ENCODE measurements around the gene KCNQ1OT1.
A peak's percentile ranks its signal among the peaks of the same experiment; 100 is the strongest.

Gene KCNQ1OT1

DNA sequence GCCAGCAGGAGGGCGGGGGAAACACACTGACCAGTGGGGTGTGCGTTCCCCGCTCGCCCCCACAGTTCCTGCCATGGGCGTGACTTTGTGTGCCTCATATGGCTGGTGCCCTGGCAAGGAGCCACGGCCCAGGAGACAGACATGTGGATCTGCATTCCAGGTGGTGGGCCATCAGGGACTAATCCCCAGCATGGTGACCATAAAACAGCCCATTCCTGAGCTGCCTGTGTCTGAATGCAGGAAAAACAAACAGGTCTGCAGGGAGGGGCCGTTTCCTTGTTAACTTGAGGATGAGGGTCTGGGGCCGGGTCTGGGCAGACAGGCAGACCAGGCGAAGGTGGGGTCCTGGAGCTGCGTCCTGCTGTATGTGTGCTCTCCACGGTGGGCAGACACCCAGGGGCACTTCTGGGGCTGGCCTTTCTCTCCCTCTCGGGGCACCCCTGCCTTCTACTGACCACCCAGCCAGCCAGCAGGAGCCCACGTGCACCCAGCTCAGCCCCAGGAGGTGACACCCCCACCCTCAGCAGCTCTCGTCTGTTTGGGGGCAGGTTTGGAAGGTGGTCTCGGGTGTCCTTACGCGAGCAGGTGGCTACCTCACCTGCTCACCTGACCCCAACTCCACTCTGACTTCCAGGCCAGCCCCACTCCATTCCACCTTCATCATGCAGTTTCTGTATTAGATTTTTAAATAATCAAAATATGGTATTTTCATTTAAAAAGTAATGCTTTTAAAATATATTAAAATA is 120.3 kb downstream of the KCNQ1OT1 start:
- DNase-seq = no peak

DNA sequence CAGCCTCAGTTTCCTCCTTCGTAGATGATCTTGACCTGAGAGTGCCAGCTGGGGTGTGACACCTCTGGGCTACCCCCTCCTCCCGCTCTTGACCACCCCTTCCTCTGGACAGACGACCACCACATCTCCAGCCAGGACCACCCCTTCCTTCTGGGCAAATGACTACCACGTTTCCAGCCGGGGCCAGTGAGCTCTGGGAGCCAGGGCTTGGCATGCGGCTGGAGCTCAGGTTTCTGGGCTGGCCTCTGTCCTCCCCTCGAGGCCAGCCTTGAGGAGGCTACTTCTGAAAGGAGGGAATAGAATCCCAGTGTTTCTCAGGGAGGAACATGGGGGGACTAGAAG is 120.9 kb downstream of the KCNQ1OT1 start:
- DNase-seq = no peak

DNA sequence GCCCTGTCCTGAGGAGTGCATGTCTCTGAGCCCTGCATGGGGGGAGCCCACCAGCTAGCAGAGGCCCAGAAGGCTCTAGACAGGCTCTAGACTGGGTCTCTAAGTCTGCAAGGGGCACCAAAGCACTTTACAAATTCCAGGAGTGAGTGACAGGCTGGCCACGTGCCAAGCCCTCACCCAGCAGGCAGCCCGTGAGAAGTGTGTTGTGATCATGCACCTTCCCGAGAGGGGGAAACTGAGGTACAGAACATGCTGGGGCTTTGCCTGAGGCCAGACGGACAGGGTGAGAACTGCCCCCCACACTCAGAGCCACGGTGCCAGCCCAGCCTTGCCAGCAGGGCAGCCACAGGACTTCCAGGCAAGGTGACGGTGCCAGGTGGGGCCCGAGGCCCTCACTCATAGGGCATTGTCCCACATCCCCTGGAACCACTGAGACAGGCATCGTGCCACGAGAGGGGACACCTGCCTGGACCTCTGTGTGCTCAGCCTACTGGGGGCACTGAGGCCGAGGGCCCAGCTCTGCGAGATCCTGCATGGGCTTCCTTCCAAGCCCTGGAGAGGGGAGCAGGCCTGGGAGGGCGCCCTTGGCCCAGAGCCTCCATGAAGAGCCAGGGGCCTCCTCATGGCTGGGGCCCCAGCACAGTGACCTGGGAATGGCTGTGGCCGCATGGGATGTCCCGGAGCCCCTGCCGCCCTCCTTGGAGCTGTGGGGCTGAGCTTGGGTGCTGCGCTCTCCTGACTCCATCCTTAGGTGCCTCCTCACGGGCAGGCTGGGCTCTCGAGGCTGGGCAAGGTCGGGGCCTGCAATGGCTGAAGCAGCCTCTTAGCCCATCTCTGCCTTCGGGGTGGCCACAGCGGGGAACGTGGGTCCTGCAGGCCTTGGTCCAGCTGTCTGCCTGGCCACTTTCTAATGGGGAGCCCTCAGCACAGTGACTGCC is 121.5 kb downstream of the KCNQ1OT1 start:
- no peak for DNase-seq

DNA sequence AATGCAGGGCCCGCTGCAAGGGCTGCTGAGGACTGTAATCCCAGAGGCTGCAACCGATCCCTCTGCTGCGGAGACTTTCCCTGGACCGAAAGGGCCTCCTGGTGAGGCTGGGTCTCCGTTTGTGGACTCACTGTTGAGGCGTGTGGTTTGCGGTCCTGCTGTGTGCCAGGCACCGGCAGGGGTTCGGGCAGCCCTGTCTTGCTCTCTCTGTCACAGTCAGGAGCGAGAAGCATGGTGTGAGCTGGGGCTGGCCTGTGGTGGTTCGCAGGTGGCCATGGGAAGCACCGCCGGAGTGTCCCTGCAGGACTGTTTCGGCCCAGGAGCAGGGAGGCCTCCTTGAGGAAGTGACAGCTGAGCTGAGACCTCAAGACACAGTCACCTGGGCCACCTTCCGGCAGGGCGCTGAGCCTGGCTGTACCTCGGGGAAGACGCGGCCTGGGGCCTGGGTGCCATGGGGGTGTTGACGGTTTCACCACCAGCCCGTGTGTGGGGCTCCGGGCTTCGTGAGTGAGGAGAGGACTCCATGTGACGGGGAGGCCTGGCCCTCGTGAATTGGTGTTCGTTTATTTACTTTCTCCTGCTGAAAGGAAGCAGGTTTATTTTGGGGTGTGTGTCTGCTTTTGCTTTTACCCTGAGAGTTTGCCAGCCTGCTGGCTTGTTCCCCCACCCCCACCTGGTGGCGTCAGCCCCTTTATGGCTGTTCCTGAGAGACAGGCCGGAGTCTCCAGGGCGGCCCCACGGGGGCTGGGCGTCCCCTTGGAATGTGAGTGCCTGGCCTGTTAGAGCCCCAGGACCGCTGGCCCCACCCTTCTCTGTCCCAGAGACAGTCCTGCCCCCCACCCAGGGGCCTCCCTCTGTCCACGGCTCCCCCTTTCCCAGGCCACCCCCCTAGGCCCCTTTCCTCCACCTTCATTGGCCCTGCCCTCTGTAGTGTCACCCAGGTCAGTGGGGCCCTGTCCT is 122.5 kb downstream of the KCNQ1OT1 start:
- DNase-seq = no peak

DNA sequence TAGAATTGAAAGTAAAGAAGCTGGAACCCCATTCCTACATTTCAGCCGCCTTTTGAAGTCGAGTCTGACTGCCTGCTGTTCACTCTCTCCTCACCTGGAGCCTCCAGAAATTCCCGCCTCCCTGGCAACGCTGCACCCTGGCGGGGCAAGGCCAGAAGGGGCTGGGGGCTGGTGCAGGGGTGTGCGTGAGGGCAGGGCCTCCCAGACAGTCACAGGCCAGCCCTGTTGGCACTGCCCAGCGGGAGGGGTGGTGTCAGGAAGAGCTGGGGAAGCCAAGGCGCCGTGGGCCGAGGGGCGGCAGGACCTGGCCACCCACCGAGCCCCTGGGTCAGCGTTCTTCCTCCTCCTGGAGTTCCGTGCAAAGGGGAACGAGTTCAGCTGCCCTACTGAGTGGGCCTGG is 123.2 kb downstream of the KCNQ1OT1 start:
- no peak for DNase-seq

DNA sequence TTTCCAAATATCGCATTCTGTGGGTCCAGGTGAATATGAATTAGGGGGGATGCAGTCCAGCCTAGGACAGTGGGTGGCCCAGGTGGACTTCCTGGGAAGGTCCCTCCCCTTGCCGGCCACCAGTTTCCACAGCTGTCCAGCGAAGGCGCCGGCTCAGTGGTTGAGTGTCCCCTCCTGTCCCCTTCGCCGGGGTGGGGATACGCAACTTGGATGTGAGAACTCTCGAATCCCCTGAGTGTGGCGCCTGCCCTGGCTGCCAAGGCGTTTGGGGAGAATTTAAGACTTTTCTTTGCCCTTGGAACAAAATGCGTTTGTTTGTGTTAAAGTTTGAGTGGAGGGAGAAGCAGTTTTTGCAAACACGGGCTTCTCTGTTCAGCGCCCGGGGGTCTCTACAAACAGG is 123.7 kb downstream of the KCNQ1OT1 start:
- no peak for DNase-seq

DNA sequence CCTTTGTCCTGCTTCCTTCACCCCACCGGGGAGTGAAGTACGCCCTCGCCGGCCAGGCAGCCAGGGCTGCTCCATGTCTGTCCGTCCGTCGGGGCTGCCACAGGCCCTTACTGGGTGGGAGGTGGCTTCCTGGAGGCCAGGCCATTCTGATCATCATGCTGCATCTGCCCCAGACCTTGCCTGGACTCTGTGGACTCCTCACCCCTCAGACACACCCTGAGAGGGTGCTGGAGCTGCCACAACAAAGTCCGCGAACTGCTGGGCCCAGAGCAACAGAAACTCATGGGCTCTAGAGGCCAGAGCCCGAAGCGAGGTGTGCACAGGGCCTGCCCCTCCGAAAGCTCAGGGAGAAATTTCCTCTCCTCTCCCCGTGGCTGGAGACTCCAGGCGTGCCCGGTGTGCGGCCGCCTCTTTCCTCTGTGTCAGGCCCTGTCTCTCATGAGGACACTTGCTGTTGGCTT is 124.2 kb downstream of the KCNQ1OT1 start:
- DNase-seq = no peak

DNA sequence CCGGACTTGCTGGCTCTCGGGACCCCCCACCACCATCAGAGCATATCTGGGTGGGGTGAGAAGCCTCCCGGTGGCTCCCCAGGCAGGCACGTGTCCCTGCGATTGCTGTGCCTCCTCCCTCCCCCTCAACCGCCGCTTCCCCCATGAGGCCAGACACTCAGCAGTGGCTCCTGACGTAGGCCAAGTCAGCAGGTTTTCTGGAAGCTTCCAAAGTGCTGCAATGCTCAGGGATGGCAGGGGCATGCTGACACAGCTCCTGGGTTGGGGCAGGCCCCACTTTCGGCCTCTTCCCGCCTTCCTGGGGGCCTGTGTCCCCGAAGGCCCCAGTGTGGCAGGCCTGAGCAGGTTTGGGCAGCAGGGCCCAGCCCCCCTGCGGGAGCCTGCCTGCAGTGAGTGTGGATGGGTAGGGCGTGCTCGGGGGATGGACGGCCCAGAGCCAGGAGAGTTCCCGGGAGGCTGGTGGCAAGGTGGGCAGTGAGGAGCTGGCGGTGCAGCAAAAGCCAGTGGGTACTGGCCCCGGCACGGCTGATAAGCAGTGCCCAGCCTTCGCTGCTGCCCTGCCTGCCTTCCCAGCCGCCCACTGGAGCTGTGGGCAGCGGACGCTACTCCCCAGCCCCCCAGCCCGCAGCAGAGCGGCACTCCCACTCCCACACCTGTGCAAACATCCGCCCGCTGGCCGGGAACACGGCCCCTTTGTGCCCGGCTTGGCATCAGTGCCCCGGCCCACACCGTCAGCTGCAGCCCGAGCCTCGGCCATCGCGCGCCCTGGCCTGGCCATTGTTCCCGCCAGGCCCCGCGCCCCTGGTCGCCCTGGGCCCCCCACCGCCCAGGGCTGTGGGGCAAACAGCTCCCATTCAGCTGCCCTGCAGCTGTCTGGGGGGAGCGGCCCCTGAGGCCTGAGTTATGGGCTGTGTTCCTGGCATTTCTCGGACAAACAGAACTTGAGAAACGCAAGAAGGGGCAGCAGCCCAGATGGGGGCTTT is 125.0 kb downstream of the KCNQ1OT1 start:
- peak; percentile 5 for DNase-seq

DNA sequence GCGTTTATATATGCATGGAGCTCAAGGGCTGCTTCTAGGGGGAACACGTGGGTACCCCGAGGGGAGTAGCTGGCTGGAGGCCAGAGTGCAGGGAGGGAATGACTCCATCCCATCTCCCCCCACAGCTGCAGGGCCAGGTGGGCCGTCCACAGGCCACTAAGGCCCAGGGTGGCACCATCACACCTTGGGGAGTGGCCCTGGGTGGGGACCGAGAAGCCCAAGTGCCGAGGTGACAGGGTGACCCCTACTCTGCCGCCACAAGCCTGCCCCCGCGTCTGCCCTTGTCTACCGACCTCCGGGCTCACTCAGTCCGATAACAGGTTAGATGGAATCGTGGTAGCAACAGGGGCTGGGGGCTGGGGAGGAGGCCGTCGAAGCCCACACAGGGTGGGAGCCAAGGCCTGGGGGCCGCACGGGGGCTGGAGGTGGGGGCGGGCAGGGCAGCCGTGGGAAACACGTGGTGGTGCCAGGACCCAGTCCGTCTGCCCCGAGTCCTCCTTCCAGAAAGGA is 125.7 kb downstream of the KCNQ1OT1 start:
- DNase-seq = no peak

DNA sequence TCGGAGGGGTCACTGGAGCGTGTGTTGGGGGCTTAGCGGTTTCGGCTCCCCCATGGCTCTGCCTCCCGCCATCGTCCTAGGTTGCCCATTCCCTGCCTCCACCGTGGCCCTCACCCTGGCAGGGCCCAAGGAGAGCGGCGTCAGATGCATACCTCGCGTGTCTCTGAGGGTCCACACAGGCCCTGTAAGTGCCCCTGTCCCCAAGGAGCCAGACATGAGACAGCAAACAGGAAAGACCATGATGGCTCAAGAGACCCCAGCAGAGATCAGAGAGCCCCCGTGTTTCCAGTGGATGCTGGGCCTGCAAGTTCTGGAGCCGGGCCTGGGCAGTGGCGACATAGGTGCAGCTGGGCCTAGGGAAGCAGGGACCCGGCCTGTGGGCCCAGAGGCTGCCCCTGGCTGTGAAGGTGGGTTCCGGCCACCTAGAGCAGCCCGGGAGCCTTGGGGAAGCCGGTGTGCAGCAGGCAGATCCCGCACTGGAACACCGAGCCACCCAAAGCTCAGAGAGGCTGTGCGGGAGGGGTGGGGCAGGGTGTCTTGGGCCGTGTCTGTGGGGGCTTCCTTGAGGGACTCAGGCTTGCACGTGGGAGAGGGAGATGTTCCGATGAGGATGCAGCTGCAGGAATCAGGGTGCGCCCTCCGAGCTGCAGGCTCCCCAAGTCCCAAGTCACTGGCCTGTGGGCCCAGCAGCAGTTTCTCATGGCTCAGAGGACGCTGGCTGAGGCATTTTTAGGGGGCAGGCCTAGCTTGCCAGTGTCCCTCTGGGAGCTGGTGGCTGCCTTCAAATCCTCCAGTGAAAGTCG is 126.4 kb downstream of the KCNQ1OT1 start:
- no peak for DNase-seq

DNA sequence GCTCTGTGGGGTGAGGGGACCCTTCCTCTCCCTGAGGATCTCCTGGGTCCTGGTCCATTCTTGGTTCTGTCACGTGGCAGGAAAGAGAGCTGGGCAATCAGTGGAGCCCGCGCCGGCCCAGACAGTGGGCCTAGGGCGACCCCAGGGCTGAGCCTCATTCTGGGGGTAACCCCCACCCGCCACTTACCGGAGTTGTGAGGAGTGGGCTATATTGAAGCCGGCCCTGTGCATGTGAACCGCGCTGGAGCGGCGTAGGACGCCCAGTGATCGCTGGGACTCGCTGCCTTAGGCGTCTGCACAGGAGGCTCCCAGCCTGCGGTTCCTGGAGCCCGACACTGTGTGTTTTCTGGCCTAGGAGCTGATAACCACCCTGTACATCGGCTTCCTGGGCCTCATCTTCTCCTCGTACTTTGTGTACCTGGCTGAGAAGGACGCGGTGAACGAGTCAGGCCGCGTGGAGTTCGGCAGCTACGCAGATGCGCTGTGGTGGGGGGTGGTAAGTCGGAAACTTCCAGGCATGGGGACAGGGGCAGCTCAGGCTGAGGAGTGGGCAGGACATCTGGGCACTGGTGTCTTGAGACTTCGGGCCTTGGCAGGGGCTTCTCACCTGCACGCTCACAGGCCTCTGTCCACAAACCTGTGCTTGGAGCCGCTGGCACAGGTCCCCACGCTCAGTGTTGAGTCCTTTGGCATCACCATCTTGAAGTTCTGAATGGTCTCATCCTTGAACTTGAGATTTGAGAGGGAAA is 127.1 kb downstream of the KCNQ1OT1 start:
- no peak for DNase-seq

DNA sequence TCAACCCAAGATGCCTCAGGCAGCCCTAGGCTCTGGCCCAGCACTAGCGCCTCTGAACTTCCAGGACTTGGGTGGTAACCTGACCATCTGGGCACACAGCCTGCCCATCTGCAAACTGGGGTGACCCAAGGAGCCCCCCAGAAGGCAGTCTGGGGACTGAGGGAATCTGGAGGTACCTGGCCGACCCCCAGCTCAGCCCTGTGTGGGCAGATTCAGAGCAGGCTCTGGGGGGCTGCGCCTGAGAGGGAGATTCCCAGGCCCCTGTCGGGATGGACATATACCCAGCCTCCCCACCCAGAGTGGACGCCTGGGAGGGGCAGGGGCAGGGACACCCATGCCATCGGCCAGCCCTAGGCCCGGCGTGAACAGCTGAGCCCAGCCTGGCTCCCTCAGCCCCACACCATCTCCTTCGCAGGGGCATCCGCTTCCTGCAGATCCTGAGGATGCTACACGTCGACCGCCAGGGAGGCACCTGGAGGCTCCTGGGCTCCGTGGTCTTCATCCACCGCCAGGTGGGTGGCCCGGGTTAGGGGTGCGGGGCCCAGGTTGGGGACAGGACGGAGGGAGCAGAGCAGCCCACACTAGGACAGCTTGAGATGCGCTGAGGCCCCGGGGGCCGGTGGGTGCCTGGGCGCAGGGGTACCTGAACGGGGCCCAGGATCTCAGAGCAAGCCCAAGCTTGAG is 128.1 kb downstream of the KCNQ1OT1 start:
- DNase-seq = no peak

DNA sequence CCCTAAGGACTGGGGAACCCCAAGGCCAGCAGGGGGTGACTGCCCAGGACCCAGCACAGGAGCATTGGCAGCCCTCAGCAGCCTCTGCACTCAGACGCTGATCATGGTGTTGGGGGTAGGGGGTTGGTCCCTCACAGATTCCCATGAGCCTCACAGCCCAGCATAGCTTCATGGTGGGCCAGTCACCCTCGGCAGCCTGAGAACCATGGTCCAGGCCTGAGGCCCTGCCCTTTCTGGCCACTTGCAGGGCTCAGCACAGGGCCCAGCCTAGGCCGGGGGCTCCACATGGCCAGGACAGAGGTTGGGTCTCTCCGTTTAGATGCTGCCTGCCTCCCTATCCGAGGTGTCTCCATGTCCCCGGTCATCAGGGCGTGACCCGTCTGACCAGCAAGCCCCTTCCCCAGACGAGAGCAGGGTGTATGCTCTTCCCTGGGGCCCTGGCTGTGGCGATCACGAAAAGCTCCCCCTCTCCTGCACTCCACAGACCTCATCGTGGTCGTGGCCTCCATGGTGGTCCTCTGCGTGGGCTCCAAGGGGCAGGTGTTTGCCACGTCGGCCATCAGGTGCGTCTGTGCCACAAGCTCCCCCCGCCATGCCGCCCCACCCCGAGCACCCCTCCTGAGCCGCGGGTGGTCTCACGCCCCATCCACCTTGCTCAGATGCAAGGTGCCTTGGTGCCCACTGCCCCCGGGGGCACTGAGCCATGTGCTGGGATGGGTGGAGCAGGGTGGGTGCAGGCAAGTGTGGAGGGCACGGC is 128.8 kb downstream of the KCNQ1OT1 start:
- no peak for DNase-seq

DNA sequence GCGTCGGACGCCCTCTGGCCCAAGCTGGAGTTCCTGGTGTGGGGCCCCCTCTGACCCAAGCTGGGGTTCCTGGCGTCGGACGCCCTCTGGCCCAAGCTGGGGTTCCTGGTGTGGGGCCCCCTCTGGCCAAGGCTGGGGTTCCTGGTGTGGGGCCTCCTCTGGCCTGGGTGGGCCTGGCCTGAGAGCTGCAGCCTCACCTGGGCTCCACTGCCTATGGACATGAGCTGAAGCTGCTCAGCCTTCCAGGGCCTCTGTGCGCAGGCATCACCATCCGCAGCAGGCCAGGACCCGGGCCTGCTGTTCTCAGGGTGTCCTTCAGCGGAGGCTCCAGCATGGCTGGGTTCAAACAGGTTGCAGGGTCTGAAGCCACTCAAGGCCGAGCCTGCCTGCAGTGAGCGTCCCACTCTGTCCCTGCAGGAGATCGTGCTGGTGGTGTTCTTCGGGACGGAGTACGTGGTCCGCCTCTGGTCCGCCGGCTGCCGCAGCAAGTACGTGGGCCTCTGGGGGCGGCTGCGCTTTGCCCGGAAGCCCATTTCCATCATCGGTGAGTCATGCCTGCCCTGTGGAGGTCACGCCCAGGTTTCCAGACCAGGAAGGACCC is 129.5 kb downstream of the KCNQ1OT1 start:
- no peak for DNase-seq

DNA sequence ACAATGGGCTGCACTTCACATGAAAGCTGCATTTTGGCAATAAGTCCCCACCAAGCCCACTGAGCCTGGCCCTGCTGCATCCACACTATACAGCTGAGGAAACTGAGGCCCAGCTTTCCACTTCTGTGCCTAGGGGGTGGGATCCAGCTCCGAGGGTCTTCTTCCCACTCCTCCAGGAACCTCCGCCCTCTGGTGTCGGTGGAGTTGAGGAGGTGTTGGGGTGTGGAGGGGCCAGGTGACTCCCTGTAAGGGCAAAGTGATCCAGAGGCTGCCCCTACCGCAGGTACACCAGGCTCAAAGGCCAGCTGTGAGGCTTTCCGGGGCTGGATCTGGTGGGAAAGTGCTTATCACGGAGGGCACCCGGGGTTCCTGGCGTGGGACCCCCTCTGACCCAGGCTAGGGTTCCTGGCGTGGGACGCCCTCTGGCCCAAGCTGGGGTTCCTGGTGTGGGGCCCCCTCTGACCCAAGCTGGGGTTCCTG is 130.0 kb downstream of the KCNQ1OT1 start:
- DNase-seq = no peak

DNA sequence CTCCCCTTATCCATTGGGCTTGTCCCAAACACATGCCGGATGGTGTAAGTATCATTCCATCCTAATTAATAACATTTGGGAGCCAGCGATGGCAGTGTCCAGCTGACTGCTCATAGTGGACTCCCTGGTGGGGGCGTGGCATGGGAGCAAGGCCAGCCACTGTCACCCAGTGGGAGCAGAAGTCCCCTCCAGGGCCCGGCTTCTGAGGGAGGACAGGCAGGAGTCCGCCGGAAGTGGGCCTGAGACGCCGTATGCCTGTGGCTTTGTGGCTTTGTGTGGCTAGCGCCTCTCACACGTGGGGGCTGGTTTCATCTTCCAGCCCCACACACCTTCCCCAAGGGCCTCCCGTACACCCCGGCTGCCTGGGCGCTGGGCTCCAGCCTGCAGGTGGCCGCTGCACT is 130.5 kb downstream of the KCNQ1OT1 start:
- no peak for DNase-seq

DNA sequence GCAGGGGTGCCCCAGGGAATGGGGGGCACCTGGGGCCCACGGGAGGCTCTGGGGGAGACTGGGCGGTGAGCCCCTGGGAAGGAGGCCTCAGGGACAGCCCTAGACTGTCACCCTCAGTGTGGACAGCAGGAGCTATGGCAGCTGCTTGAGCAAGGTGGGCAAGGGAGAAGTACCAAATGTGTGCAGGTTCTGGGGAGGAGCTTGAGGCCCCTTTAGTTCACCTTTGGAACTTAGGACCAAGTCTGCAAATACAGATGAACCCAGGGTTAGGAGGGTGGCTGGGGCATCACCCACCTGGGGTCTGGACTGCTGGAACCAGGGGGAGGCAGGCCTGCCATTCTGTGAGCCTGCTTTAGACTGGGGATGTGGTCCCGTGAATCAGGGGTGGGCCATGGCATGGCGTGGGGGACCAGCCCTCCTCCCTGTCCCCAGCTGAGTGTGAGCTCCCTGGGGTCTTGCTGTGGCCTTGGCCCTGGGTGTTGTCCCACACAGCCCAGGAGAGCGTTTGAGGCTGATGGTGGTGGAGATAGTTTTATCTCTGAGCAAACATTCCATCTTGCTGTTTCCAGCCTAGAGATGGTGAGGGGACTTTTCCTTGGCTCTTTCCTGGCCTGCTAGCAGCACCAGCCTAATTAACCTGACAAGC is 132.6 kb downstream of the KCNQ1OT1 start:
- DNase-seq = no peak
